HepG2 (cell line): ENCODE results near the gene NAPEPLD. TPM values are rescaled to one million over a fixed set of nuclear protein-coding genes. Genes with fewer than 3 reads are reported as not detected.

Source experiments
- ATAC-seq: fragments of 200-7000 bp; cut with Tn5 transposase; 3 replicates; pipeline ENCODE4 v1.9.1; 2020; ENCODE audit warnings: mild to moderate bottlenecking, moderate library complexity
- BruUV-seq: library from RNA; stranded (reverse); fragments of 400-500 nt; replicated peaks from 2 replicates; lab custom pipeline; 2021; lab: Mats Ljungman, UMichigan
- CTCF ChIA-PET: fragments of 300-600 bp; formaldehyde crosslinking; extraction: SDS; loops from one replicate; lab custom pipeline; 2021; ENCODE audit warnings: low total read pairs, inconsistent platforms, low intra/inter-chr PET ratio; lab: Yijun Ruan, JAX
- POLR2A ChIA-PET: fragments of 350-600 bp; sonication (Branson Sonifier 250); formaldehyde crosslinking; loops from one replicate; lab custom pipeline; 2020; ENCODE audit warnings: antibody characterized with exemption, inconsistent platforms; lab: Yijun Ruan, JAX
- DNase-seq: peaks from one replicate; pipeline ENCODE4 v3.0.0-alpha.2; 2015; ENCODE audit warnings: low spot score
- FAIRE-seq: peaks from 3 replicates; lab custom pipeline; 2011; peaks lifted over from hg19 to GRCh38; lab: Jason Lieb, UNC
- H2AFZ ChIP-seq: one replicate; pipeline ENCODE4 v1.6.1; 2011; ENCODE audit warnings: low read length, inconsistent platforms
- H3K27ac ChIP-seq: fragments of 300-600 bp; 3 replicates; pipeline ENCODE4 v1.8.0; 2011; ENCODE audit warnings: mixed run types, mild to moderate bottlenecking, mixed read lengths, low read length, inconsistent platforms; ENCODE audit not compliant: insufficient read depth; ENCODE audit errors: extremely low read length
- H3K27me3 ChIP-seq, 2 experiments: fragments of 200-600 bp in 1 of 2; 2 replicates in 1 of 2; 3 replicates in 1 of 2; pipeline versions ENCODE4 v1.6.0 to v1.8.0; 2011; ENCODE audit warnings: low read length in 2 of 2, mild to moderate bottlenecking in 2 of 2, moderate library complexity in 2 of 2, inconsistent platforms in 1 of 2; ENCODE audit not compliant: insufficient read depth in 2 of 2, control insufficient read depth in 1 of 2
- H3K36me3 ChIP-seq, 2 experiments: fragments of 200-600 bp in 1 of 2; replicated peaks in 1 of 2; 2 replicates in 1 of 2; 3 replicates in 1 of 2; pipeline versions ENCODE4 v1.5.1 to v1.8.0; 2011; ENCODE audit warnings: low read length in 2 of 2, inconsistent platforms in 1 of 2; ENCODE audit not compliant: insufficient read depth in 2 of 2, control insufficient read depth in 1 of 2
- H3K4me1 ChIP-seq: 2 replicates; pipeline ENCODE4 v1.5.1; 2012; ENCODE audit warnings: low read length, inconsistent platforms; ENCODE audit not compliant: insufficient read depth
- H3K4me2 ChIP-seq: 2 replicates; pipeline ENCODE4 v1.6.0; 2011; ENCODE audit warnings: low read depth, low read length, inconsistent platforms
- H3K4me3 ChIP-seq, 3 experiments: fragments of 200-600 bp in 1 of 3; sonication (generic), shearing (Covaris generic) in 1 of 3; replicated peaks in 1 of 3; 2 replicates each; pipeline ENCODE4 v1.5.1; 2011 to 2016; ENCODE audit warnings: low read length in 3 of 3, inconsistent platforms in 2 of 3, low read depth in 2 of 3, mild to moderate bottlenecking in 2 of 3, control low read depth in 1 of 3, mixed read lengths in 1 of 3; ENCODE audit not compliant: insufficient read depth in 1 of 3
- H3K79me2 ChIP-seq: one replicate; pipeline ENCODE4 v1.6.1; 2011; ENCODE audit warnings: low read length, inconsistent platforms; ENCODE audit not compliant: insufficient read depth
- H3K9ac ChIP-seq: 2 replicates; pipeline ENCODE4 v1.6.0; 2011; ENCODE audit warnings: mild to moderate bottlenecking, low read depth, low read length, inconsistent platforms; ENCODE audit not compliant: insufficient read depth
- H3K9me3 ChIP-seq: 2 replicates; pipeline ENCODE4 v1.5.1; 2012; ENCODE audit warnings: mild to moderate bottlenecking, low read length
- H4K20me1 ChIP-seq: 2 replicates; pipeline ENCODE4 v1.6.0; 2011; ENCODE audit warnings: inconsistent platforms, mild to moderate bottlenecking, low read length, moderate library complexity; ENCODE audit not compliant: insufficient read depth
- CBX2 ChIP-seq, 2 experiments: fragments of 200-600 bp in 1 of 2; sonication (generic); formaldehyde crosslinking in 1 of 2; IDR thresholded peaks; 2 replicates each; pipeline versions ENCODE4 v1.7.0 to v1.8.1; 2018 to 2022; ENCODE audit warnings: low read depth in 2 of 2, low read length in 1 of 2, mild to moderate bottlenecking in 1 of 2, missing genetic modification reagents in 1 of 2
- CSRNP1 ChIP-seq: sonication (generic); formaldehyde crosslinking; IDR thresholded peaks from 2 replicates; pipeline ENCODE4 v1.8.1; 2023; ENCODE audit warnings: mild to moderate bottlenecking, missing genetic modification reagents
- DDIT3 ChIP-seq: sonication (generic); formaldehyde crosslinking; IDR thresholded peaks from 2 replicates; pipeline ENCODE4 v1.4.0; 2020; ENCODE audit warnings: mild to moderate bottlenecking, missing genetic modification reagents
- POGZ ChIP-seq: sonication (generic); formaldehyde crosslinking; IDR thresholded peaks from 2 replicates; pipeline ENCODE4 v1.4.0; 2020; ENCODE audit warnings: mild to moderate bottlenecking, missing genetic modification reagents
- RBM39 ChIP-seq: fragments of 200-400 bp; formaldehyde crosslinking; IDR thresholded peaks from one replicate; pipeline ENCODE4 v1.6.1; 2018; ENCODE audit warnings: antibody characterized with exemption, mild to moderate bottlenecking, low read depth, low read length; ENCODE audit not compliant: poor library complexity, severe bottlenecking
- ZNF350 ChIP-seq: sonication (generic); formaldehyde crosslinking; IDR thresholded peaks from 2 replicates; pipeline ENCODE4 v1.4.0; 2020; ENCODE audit warnings: mild to moderate bottlenecking, low read depth, missing genetic modification reagents, borderline replicate concordance
- ZNF44 ChIP-seq: sonication (generic); formaldehyde crosslinking; IDR thresholded peaks from 2 replicates; pipeline ENCODE4 v1.5.1; 2020; ENCODE audit warnings: mild to moderate bottlenecking, missing genetic modification reagents
- ZNF564 ChIP-seq: sonication (generic); formaldehyde crosslinking; IDR thresholded peaks from 2 replicates; pipeline ENCODE4 v1.8.1; 2023; ENCODE audit warnings: mild to moderate bottlenecking, missing genetic modification reagents
- ZNF75D ChIP-seq: sonication (generic); formaldehyde crosslinking; IDR thresholded peaks from 2 replicates; pipeline ENCODE4 v1.8.1; 2023; ENCODE audit warnings: missing genetic modification reagents, mild to moderate bottlenecking, borderline replicate concordance
- WGBS: methylation state at CpG from one replicate; pipeline ENCODE4 v1.1.6; 2017; ENCODE audit warnings: low lambda C conversion rate; 5-methylcytosine and 5-hydroxymethylcytosine counted together
- in situ Hi-C: cut with HindIII; loops from 2 replicates; pipeline ENCODE4 v1.10.0; 2017; ENCODE audit warnings: low pct_unique_long_range_greater_than_20kb; ENCODE audit not compliant: extremely low pct_ligation_motif_present
- intact Hi-C: fragments of 100-400 bp; cut with micrococcal nuclease; formaldehyde crosslinking; loops from one replicate; pipeline ENCODE4 v1.10.0; 2022; ENCODE audit not compliant: unreplicated experiment
- polyA plus RNA-seq, 8 experiments: library from polyadenylated mRNA; depleted of rRNA in 3 of 8; stranded (reverse) in 7 of 8; unstranded in 1 of 8; fragments of >200 nt; fragmentation: Illumina TruSeq in 4 of 8; extraction: Trizol in 4 of 8; gene quantifications; 2 replicates each; pipeline versions ENCODE4 v1.2.1 to v1.2.3, GENCODE V29; 2011 to 2016; ENCODE audit warnings: low read depth in 4 of 8, missing spikeins in 1 of 8, mixed read lengths in 1 of 8; ENCODE audit not compliant: insufficient read depth in 1 of 8
- total RNA-seq, 5 experiments: library from RNA; depleted of rRNA; stranded (reverse); fragments of >200 nt; fragmentation: Illumina TruSeq; extraction: Trizol; gene quantifications; 2 replicates each; pipeline ENCODE4 v1.2.3, GENCODE V29; 2016; ENCODE audit warnings: low read depth in 1 of 5

NAPEPLD gene
- total and polyA plus RNA-seq, 2 of the 13 experiments (the other 11 are each of a cell fraction or from before 2014, with no cell fraction given), result 3.4 to 5.6 TPM

DNA sequence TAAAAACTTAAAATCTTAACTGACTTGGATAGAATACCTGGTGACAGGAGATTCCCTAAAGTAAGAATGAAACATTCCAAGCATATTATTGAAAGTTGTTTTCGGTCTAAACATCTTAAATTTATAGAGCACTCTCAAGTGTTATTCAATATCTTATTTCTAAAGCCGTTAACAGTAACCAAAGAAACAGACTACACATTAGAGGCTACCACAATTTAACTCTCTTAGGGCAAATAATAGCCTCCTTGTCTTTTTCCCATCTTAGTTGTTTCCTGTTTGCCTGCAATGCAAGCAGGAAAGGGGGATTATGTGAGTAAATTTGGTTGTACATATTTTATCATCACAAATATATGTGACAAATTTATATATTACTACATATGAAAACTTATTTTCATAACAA lies 31.4 kb downstream of the NAPEPLD start:
- ATAC-seq (no peak), FAIRE-seq (no peak), DNase-seq (no peak)
- TF ChIP-seq ZNF350 (CRISPR knock-in tag) (no peak), CBX2 (IDR thresholded peaks at IDR 0.05; ENCODE audit: low read depth, low read length) (no peak), CBX2 (CRISPR knock-in tag; IDR thresholded peaks at IDR 0.05; ENCODE audit: low read depth) (no peak), ZNF75D (CRISPR knock-in tag) (no peak), ZNF564 (CRISPR knock-in tag) (no peak), CSRNP1 (no peak), ZNF44 (CRISPR knock-in tag) (no peak), RBM39 (no peak), POGZ (CRISPR knock-in tag) (no peak), DDIT3 (CRISPR knock-in tag) (no peak)
- ChIA-PET POLR2A (no interaction called here), CTCF (no interaction called here)
- H2AFZ ChIP-seq, result no peak overlapping the region
- no peak overlapping the region for H3K4me3 ChIP-seq
- no peaks in the 10 kb centered on the region for H3K9me3 ChIP-seq
- intact Hi-C loops (no loop called here), in situ Hi-C loops (no loop called here)
- H3K4me1 ChIP-seq, result no peaks in the 10 kb centered on the region
- H3K9ac ChIP-seq, result no peak overlapping the region
- 100% methylated on average over 2 of the region's 2 CpGs for WGBS
- H3K27me3 ChIP-seq, result no peaks in the 10 kb centered on the region
- no peaks in the 10 kb centered on the region for H3K79me2 ChIP-seq
- no peak overlapping the region for H3K4me2 ChIP-seq
- BruUV-seq, result no TSS peak
- peaks cover 8 to 16% of the 10 kb centered on the region in 2 experiments for H3K36me3 ChIP-seq
- H3K27ac ChIP-seq, result no peak overlapping the region
- H4K20me1 ChIP-seq, result no peaks in the 10 kb centered on the region
